NCI-H345 treated with DMSO at 0.1 percent for 48 hours (cell line): ENCODE data around the gene RHO.
"Not testable (repeated sequence)": the region's sequence is repeated elsewhere in the genome, so short reads cannot be mapped to it uniquely, and the experiment has no call there.

Experiments
- DNase-seq: peaks from one replicate; lab custom pipeline; 2025; ENCODE audit not compliant: unreplicated experiment; lab: John Stamatoyannopoulos, UW

The RHO gene

GRCh38 chr3:129540776-129541516 is 12.5 kb downstream of the RHO start:
- DNase-seq = no peak

DNA sequence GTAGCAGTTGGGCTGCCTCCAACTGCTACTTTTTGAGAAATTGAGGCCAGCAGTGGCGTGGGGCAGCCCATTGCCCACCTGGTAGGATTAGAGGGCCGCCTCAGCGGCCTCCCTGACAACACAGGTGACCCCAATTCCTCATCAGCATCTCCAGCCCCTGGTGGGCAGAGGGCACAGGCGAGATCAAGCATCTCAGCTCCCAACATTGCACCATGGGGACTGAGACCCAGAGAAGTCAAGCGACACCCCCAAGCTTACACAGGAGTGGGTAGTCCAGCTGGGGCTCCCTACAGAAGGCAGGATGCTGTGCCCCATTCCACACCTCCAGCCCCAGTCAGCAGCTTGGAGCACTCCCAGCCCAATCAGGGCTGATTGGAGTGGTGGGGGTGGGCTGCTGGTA is 14.3 kb downstream of the RHO start:
- DNase-seq = no peak

- DNase-seq = no peak
Observed at GRCh38 chr3:129543156-129543790, 14.8 kb downstream of the RHO start, which contains the start of gene H1-8. Gene H1-8 (plus strand): TSS chr3:129543175. CDS start chr3:129543219, 44 bp downstream.

DNA sequence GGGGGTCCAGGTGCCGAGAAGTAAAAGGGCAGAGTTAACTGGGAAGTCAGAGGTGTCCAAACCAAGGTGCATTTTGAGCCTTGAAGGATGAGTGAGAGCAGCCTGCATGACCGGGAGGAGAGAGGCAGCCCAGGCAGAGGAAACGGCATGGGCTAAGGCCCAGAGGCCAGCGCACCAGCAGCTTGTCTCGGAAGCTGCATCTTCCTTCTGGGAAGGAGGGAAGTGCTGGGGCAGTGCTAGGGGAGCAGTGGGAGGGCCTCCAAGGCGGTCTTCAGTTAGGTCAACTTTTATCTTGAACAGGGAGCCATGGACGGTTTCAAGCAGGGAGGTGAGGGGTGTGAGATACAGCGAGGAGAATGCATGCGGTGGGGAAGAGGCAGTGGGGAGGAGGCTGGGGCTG is 15.6 kb downstream of the RHO start:
- DNase-seq = no peak

DNA sequence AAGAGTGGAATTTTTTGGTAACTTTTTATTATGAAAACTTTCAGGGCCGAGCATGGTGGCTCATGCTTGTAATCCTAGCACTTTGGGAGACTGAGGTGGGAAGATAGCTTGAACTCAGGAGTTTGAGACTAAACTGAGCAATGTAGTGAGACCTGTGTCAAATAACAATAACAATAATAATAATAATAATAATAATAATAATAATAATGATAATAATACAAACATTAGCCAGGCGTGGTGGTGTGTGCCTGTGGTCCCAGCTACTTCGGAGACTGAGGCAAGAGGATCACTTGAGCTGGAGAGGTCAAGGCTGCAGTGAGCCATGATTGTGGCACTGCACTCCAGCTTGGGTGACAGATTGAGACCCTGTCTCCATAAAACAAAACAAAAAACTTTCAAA is 17.5 kb downstream of the RHO start:
- not testable (repeated sequence) for DNase-seq

DNA sequence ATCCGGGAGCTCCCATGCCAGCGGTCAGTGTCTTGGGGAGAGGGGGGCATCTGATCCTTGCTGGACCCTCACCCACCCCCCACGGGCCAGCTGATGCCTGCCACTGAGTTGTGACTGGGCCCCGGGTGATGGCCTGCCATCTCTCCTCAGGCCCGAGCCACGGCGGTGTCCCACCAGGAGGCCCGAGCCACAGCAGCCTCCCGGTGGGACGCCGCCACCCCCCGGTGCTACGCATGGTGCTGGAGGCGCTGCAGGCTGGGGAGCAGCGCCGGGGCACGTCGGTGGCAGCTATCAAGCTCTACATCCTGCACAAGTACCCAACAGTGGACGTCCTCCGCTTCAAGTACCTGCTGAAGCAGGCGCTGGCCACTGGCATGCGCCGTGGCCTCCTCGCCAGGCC is 18.8 kb downstream of the RHO start:
- DNase-seq = no peak

- no peak for DNase-seq
Observed at GRCh38 chr3:129548104-129548965, 19.9 kb downstream of the RHO start.

- DNase-seq = no peak
Observed at GRCh38 chr3:129549006-129549800, 20.8 kb downstream of the RHO start.

DNA sequence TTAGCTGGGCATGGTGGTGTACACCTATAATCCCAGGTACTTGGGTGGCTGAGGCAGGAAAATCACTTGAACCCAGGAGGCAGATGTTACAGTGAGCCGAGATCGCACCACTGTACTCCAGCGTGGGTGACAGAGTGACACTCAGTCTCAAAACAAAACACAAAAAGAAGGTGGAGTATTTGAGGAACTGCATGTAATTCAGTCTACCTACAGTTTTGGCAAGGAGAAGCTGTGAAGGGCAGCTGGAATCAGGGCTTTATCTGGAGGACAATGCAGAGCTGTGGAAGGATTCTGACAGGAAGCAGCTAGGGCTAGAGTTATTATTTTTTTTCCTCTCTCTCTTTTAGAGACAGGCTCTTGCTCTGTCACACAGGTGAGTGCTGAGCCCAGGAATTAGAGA is 21.4 kb downstream of the RHO start:
- DNase-seq = no peak

- DNase-seq = no peak
Observed at GRCh38 chr3:129552287-129553050, 24.0 kb downstream of the RHO start.

DNA sequence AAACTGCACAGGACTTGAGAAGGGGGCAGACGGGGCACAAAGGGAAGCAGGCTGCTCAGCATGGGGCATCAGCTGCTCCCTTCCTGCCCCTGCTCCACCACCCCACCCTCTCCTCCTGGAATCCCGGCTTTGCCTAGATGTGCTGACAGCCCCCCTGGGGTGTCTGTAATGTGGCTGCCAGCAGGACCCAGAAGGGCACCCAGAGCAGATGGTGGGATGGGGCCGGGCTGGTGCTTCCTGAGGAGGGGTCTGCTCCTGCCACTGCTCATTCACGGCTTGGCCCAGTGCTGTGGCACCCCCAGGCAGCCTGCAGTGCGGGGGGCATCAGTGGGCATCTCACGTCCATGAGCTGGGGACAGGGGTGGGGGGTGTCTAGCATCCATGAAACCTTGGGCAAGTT is 24.7 kb downstream of the RHO start:
- no peak for DNase-seq

DNA sequence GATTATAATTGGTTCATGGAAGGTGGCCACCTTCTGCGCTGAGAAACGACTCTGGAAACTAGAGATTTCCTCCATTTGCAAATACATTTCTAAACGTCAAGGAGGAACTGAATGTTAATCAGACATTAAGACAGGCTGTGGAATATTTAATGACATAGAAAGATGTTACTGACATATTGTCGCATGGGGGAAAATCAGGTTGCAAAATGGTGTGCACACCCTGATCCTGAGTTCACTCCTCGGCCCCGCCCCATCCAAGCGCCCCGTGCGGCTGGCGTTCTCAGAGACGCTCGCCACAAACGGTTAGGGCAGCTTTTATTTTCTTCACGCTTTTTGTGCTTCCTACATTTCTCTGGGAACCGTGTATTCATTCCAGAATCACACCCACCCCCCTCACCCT is 25.3 kb downstream of the RHO start:
- DNase-seq = no peak

- DNase-seq = no peak
Observed at GRCh38 chr3:129554356-129555152, 26.1 kb downstream of the RHO start.

GRCh38 chr3:129555153-129555550 is 26.7 kb downstream of the RHO start:
- DNase-seq = no peak

- no peak for DNase-seq
Observed at GRCh38 chr3:129555616-129556357, 27.3 kb downstream of the RHO start.

- no peak for DNase-seq
Observed at GRCh38 chr3:129556358-129556695, 27.9 kb downstream of the RHO start.

DNA sequence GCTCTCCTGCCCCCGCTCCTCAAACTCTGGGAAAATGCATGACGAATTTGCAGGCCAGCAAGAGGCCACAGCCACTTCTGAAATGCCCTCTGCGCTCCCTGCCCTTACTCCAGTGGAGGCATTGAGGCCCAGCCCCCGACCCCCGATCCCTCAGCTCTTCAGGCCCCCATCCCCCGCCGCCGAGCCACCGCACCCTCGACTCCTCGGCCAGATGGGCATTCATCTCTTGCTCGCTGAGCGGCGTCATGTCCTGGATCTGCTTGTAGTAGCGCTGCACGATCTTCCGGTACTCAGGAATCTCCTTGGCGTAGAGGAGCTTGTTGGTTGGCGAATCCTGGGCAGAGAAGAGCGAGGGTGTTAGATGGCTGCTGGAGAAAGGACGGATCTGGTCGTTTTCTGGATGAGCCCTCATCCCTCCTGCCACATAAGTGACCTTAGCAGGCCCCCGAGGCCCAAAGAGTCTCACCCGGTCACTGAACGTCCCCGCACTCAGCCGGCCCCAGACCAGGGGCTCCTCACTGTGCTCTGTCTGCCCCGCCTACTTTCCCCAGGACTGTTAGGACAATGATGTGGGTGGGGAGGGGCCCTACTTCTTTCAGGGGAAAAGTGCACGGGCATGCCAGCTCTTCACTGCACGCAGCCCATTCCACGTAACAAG is 28.6 kb downstream of the RHO start:
- DNase-seq = no peak

GRCh38 chr3:129557548-129557894 is 29.1 kb downstream of the RHO start:
- no peak for DNase-seq
